GM18498 (cell line): ENCODE results near the gene MPLKIP.
"Not testable (repeated sequence)": the region's sequence is repeated elsewhere in the genome, so short reads cannot be mapped to it uniquely, and the experiment has no call there.

Source experiments
- ATAC-seq: cut with Tn5 transposase; IDR thresholded peaks from one replicate; pipeline ENCODE4 v1.9.1; 2021; ENCODE audit warnings: mild to moderate bottlenecking, moderate library complexity; ENCODE audit not compliant: unreplicated experiment

Gene MPLKIP

GRCh38 chr7:40134428-40135316 lies at the start of gene MPLKIP, which contains the start of gene SUGCT:
Gene MPLKIP, minus strand, starts transcription at chr7:40134622. Its CDS starts 55 bp downstream, at chr7:40134567.
Gene SUGCT, plus strand, starts transcription at chr7:40135005.
- ATAC-seq = peak; percentile 91

GRCh38 chr7:40182452-40182851 lies 48.0 kb upstream of the MPLKIP start:
- ATAC-seq = no peak

DNA sequence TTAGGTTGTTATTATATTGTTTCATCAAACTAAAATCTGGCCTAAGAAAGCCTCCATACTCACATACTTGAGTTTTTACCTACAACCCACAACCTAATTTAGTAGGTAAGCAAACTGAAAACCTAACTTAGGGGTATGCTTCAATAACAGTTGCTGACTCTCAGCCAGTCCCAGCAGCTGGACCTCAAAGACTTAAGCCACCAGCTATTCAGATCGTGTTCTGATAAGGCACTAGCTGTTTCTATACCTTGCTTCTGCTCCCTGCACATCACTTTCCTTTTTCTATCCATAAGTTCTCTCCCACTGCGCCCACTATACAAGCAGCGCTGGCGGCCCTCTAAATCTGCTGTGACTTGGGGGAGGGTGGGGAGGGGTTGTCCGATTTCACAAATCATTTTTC lies 42.6 kb upstream of the MPLKIP start:
- ATAC-seq = no peak

- no peak for ATAC-seq
These were observed 41.5 kb upstream of the MPLKIP start for GRCh38 chr7:40175725-40176510.

DNA sequence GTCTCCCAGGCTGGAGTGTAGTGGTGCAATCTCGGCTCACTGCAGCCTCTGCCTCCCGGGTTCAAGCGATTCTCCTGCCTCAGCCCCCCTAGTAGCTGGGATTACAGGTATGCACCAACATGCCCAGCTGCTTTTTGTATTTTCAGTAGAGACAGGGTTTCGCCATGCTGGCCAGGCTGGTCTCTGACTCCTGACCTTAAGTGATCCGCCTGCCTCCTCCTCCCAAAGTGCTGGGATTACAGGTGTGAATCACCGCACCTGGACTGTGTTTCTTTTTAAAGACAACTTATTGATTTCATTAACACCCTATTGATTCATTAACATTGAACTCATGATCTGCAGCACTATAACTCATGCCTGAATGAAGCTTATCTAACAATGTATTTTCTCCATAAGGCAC lies 40.8 kb upstream of the MPLKIP start:
- not testable (repeated sequence) for ATAC-seq

GRCh38 chr7:40173121-40173520 lies 38.7 kb upstream of the MPLKIP start:
- ATAC-seq = not testable (repeated sequence)

GRCh38 chr7:40168266-40168665 lies 33.8 kb upstream of the MPLKIP start:
- ATAC-seq = not testable (repeated sequence)

DNA sequence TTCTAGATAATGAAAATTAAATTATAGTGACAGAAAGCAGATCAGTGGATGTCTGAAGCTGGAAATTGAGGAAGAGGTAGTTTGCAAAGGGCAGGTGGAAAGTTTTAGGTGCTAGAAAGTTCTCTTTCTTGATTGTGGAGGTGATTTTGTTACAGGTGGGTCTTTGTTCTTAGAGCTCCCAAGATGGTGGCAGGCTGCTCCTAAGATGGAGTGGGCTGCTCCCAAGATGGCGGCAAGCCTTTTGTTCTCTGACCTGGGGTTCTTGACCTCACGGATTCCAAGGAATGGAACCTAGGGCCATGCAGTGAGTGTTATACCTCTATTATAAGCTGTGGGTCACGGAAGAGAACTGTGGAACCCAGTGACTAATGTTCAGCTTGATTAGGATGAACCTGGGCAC lies 32.9 kb upstream of the MPLKIP start:
- no peak for ATAC-seq

GRCh38 chr7:40165216-40165615 lies 30.8 kb upstream of the MPLKIP start:
- ATAC-seq = no peak

GRCh38 chr7:40162516-40162915 lies 28.1 kb upstream of the MPLKIP start:
- ATAC-seq = no peak

DNA sequence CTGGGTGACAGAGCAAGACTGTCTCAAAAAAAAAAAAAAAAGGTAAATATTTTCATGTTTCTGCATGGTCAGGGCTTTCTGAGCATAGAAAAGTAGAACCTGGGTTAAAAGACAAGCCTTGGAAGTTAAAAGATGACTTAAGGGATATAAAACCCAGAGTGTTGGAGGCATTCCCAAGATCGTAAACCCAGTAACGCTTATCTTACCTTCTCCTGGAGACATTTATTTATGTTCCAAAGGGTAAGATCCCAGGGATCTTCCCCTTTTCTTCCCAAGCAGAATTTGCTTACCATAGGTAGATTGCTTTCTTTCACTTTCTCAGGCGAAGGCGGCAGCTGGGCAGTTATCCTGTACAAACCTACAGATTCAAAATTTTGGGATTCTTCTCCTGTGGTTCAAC lies 22.6 kb upstream of the MPLKIP start:
- ATAC-seq = no peak

DNA sequence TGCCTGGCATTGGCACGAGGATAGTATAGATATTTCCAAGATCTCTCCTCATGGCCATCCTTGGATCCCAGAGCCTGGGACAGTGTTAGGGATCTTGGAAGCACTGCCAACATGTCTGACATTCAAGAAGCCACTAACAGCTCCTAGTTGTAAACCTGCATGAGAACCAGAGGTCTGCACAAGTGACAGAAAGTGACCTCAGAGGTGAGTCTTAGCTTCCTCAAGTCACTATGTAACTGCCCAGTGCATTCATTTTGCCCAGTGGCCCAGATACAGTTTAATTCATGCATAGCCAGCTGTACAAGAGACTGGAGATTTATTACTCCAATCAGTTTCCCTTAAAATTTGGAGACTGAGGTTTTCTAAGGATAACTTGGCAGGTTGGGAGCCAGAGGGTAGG lies 17.1 kb upstream of the MPLKIP start:
- ATAC-seq = no peak

GRCh38 chr7:40148671-40149070 lies 14.2 kb upstream of the MPLKIP start:
- no peak for ATAC-seq

GRCh38 chr7:40148247-40148580 lies 13.8 kb upstream of the MPLKIP start:
- not testable (repeated sequence) for ATAC-seq

DNA sequence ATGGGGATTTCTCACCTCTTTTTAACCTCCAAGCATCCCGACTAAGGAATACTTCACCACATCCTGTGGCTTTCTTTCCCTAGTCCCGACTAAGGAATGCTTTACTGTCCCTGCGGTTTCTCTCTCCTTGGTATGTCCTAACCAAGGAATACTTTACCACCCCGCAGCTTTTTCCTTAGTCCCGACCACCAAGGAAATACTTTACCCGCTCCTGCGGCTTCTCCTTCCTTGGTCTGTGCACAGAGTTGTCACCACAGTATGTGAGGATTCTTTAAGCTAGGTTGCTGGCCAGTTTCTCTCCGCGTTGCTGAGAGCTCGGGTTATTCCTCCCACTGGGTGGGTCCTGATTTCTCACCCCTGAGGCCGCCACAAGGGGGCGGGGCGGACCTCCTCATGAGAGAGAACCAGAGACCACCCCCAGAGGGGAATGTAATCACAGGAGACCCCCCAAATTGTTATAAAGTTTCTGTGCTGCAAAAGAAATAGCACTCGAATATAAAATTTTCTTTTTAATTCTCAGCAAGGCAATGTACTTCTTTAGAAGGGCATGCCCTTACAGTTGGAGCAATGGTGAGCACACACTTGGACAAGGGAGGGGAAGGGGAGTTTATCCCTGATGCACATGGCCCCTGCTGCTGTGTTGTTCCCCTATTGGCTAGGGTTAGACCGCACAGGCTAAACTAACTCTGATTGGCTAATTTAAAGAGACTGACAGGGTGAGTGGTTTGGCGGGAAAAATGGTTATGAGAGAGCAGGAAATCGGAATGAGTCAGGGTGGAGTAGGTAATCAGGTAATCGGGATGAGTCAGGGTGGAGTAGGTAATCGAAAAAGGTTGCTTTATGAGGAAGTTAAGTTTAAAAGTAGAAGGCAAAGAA lies 13.2 kb upstream of the MPLKIP start:
- ATAC-seq = no peak

GRCh38 chr7:40145596-40146130 lies 11.2 kb upstream of the MPLKIP start:
- ATAC-seq = not testable (repeated sequence)

DNA sequence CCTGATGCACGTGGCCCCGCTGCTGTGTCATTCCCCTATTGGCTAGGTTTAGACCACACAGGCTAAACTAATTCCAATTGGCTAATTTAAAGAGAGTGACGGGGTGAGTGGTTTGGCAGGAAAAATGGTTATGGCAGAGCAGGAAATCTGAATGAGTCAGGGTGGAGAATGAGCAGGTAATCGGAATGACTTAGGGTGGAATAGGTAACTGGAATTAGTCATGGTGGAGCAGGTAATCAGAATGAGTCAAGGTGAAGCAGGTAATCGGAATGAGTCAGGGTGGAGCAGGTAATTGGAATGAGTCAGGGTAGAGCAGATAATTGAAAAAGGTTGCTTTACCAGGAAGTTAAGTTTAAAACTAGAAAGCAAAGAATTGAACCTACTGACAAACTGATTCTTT lies 7.5 kb upstream of the MPLKIP start:
- not testable (repeated sequence) for ATAC-seq

GRCh38 chr7:40139891-40140290 lies 5.5 kb upstream of the MPLKIP start:
- not testable (repeated sequence) for ATAC-seq

DNA sequence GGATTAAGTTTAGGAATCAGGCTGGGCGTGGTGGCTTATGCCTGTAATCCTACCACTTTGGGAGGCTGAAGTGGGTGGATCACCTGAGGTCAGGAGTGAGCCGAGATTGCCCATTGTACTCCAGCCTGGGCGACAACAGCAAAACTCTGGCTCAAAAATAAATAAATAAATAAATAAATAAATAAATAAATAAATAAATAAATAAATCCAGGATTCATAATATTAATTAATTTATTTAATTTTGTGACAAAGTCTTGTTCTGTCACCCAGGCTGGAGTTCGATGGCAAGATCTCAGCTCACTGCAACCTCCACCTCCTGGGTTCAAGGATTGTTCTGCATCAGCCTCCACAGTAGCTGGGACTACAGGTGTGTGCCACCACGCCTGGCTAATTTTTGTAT lies 4.6 kb upstream of the MPLKIP start:
- no peak for ATAC-seq

GRCh38 chr7:40137563-40137962 lies 3.1 kb upstream of the MPLKIP start:
- no peak for ATAC-seq

GRCh38 chr7:40135317-40135610 lies 842 bp upstream of the MPLKIP start:
- ATAC-seq = no peak
